A549 (cell line): ENCODE results near the gene RTN4. TPM values are rescaled to one million over a fixed set of nuclear protein-coding genes. Genes with fewer than 3 reads are reported as not detected.
A peak's percentile ranks its signal among the peaks of the same experiment; 100 is the strongest.

Experiments used
- ATAC-seq, 2 experiments: fragments of 200-7000 bp in 1 of 2; fragments of >200 bp in 1 of 2; cut with Nextera tagmentation in 1 of 2; cut with Tn5 transposase in 1 of 2; 3 replicates each; pipeline versions ENCODE4 v1.8.0 to v1.9.1; 2018 to 2020; ENCODE audit warnings: mild to moderate bottlenecking in 1 of 2, moderate library complexity in 1 of 2
- CTCF ChIA-PET: fragments of 300-600 bp; sonication (Branson Sonifier 250); formaldehyde crosslinking; extraction: SDS; loops from one replicate; lab custom pipeline; 2021; ENCODE audit warnings: antibody characterized with exemption, inconsistent platforms; lab: Yijun Ruan, JAX
- POLR2A ChIA-PET: fragments of 350-600 bp; formaldehyde crosslinking; extraction: SDS; loops from one replicate; lab custom pipeline; 2021; ENCODE audit warnings: antibody characterized with exemption, inconsistent platforms; lab: Yijun Ruan, JAX
- DNase-seq, 2 experiments: peaks; one replicate each; pipeline versions ENCODE4 v3.0.0 to v3.0.0-alpha.2; 2011 to 2016; ENCODE audit warnings: low read depth in 1 of 2, low spot score in 1 of 2
- FAIRE-seq: peaks from 2 replicates; lab custom pipeline; 2011; peaks lifted over from hg19 to GRCh38; lab: Jason Lieb, UNC
- H3K27ac ChIP-seq, 2 experiments: fragments of >200 bp; sonication (Bioruptor Twin); formaldehyde crosslinking; 3 replicates each; pipeline ENCODE4 v1.5.1; 2016 to 2017
- H3K4me1 ChIP-seq: fragments of >200 bp; sonication (Bioruptor Twin); formaldehyde crosslinking; 3 replicates; pipeline ENCODE4 v1.6.1; 2016
- H3K4me2 ChIP-seq: fragments of >200 bp; sonication (Bioruptor Twin); formaldehyde crosslinking; 3 replicates; pipeline ENCODE4 v1.6.1; 2016
- H3K4me3 ChIP-seq: fragments of >200 bp; sonication (Bioruptor Twin); formaldehyde crosslinking; 3 replicates; pipeline ENCODE4 v1.5.1; 2016
- H3K9me3 ChIP-seq: fragments of >200 bp; sonication (Bioruptor Twin); formaldehyde crosslinking; 3 replicates; pipeline ENCODE4 v1.6.1; 2016
- BHLHE40 ChIP-seq: IDR thresholded peaks from 2 replicates; pipeline ENCODE4 v1.6.1; 2012; ENCODE audit warnings: low read depth, low read length, inconsistent platforms
- CEBPB ChIP-seq, 2 experiments: fragments of >200 bp in 1 of 2; sonication (Bioruptor Twin) in 1 of 2; formaldehyde crosslinking in 1 of 2; IDR thresholded peaks; 2 replicates each; pipeline ENCODE4 v1.6.1; 2012 to 2016
- ELK1 ChIP-seq: fragments of 150-350 bp; IDR thresholded peaks from 2 replicates; pipeline ENCODE4 v1.6.1; 2014; ENCODE audit warnings: low read depth, mild to moderate bottlenecking, low read length
- ESRRA ChIP-seq: fragments of 150-350 bp; IDR thresholded peaks from 2 replicates; pipeline ENCODE4 v1.6.1; 2014; ENCODE audit warnings: mild to moderate bottlenecking, low read length, borderline replicate concordance
- FOSL2 ChIP-seq, 2 experiments: fragments of 450-650 bp in 1 of 2; fragments of >200 bp in 1 of 2; sonication (Bioruptor Twin) in 1 of 2; formaldehyde crosslinking; IDR thresholded peaks; 2 replicates each; pipeline versions ENCODE4 v1.5.0 to v1.6.1; 2016 to 2020; ENCODE audit warnings: mild to moderate bottlenecking in 1 of 2, moderate library complexity in 1 of 2
- FOXS1 ChIP-seq: fragments of 250-450 bp; sonication (Bioruptor Pico); IDR thresholded peaks from 2 replicates; pipeline ENCODE4 v1.5.0; 2020; ENCODE audit warnings: mild to moderate bottlenecking, moderate library complexity
- GATA3 ChIP-seq: IDR thresholded peaks from 2 replicates; pipeline ENCODE4 v1.6.1; 2012; ENCODE audit warnings: borderline replicate concordance
- HEYL ChIP-seq: fragments of 250-450 bp; sonication (Bioruptor Pico); IDR thresholded peaks from 2 replicates; pipeline ENCODE4 v1.8.0; 2021; ENCODE audit warnings: mild to moderate bottlenecking, moderate library complexity
- HOXA7 ChIP-seq: fragments of 250-450 bp; sonication (Bioruptor Pico); IDR thresholded peaks from 2 replicates; pipeline ENCODE4 v1.5.0; 2020; ENCODE audit warnings: mild to moderate bottlenecking, moderate library complexity
- JUNB ChIP-seq: fragments of >200 bp; sonication (Bioruptor Twin); formaldehyde crosslinking; IDR thresholded peaks from 2 replicates; pipeline ENCODE4 v1.6.1; 2016
- KDM1A ChIP-seq: fragments of 200-600 bp; sonication (generic); IDR thresholded peaks from 2 replicates; pipeline ENCODE4 v1.6.1; 2016; ENCODE audit warnings: low read depth, mild to moderate bottlenecking
- KDM5A ChIP-seq: fragments of 200-600 bp; sonication (generic); IDR thresholded peaks from 2 replicates; pipeline ENCODE4 v1.6.1; 2016; ENCODE audit warnings: antibody characterized with exemption, mild to moderate bottlenecking
- MAFK ChIP-seq: fragments of 450-650 bp; IDR thresholded peaks from 2 replicates; pipeline ENCODE4 v1.6.1; 2014; ENCODE audit not compliant: partially characterized antibody
- MYC ChIP-seq: IDR thresholded peaks from 2 replicates; pipeline ENCODE4 v1.6.1; 2012; ENCODE audit warnings: mild to moderate bottlenecking, inconsistent platforms, low read length, improper control_type of control experiment, borderline replicate concordance
- NFE2L2 ChIP-seq: fragments of 150-350 bp; conservative IDR thresholded peaks from 2 replicates; pipeline ENCODE4 v1.6.1; 2014; ENCODE audit warnings: low read length
- RARB ChIP-seq: fragments of 250-450 bp; sonication (Bioruptor Pico); IDR thresholded peaks from 2 replicates; pipeline ENCODE4 v1.8.0; 2021; ENCODE audit warnings: mild to moderate bottlenecking, moderate library complexity
- RCOR1 ChIP-seq: fragments of 150-350 bp; IDR thresholded peaks from 2 replicates; pipeline ENCODE4 v1.6.1; 2014; ENCODE audit warnings: antibody characterized with exemption, low read length, low read depth
- TFCP2L1 ChIP-seq: fragments of 250-450 bp; sonication (Bioruptor Pico); IDR thresholded peaks from 2 replicates; pipeline ENCODE4 v1.5.0; 2021; ENCODE audit warnings: mild to moderate bottlenecking
- TP53 ChIP-seq: fragments of 250-450 bp; sonication (Bioruptor Pico); IDR thresholded peaks from 2 replicates; pipeline ENCODE4 v1.5.0; 2021; ENCODE audit warnings: mild to moderate bottlenecking, moderate library complexity
- ZFP36 ChIP-seq: fragments of 450-650 bp; IDR thresholded peaks from 2 replicates; pipeline ENCODE4 v1.6.1; 2014; ENCODE audit warnings: borderline replicate concordance; ENCODE audit not compliant: partially characterized antibody
- WGBS: methylation state at CpG from one replicate; pipeline ENCODE4 v1.1.6; 2017; ENCODE audit errors: missing lambda C conversion rate; 5-methylcytosine and 5-hydroxymethylcytosine counted together
- polyA plus RNA-seq, 4 experiments: library from polyadenylated mRNA; depleted of rRNA in 3 of 4; stranded (reverse); fragments of >200 nt; fragmentation: RNase III in 1 of 4; extraction: RNeasy Plus Mini Kit Qiagen cat#74134 plus additional on column Dnase treatment in 1 of 4; gene quantifications; 2 replicates in 3 of 4; 3 replicates in 1 of 4; pipeline ENCODE4 v1.2.3, GENCODE V29; 2011 to 2017
- TF ChIP-seq, protein P1 (sequence below): IDR thresholded peaks from 2 replicates; pipeline ENCODE4 v1.6.1; 2012
- TF ChIP-seq, protein P2 (sequence below): IDR thresholded peaks from 2 replicates; pipeline ENCODE4 v1.6.1; 2012; ENCODE audit warnings: low read depth, borderline replicate concordance
- TF ChIP-seq, protein P3 (sequence below): fragments of 450-650 bp; IDR thresholded peaks from 2 replicates; pipeline ENCODE4 v1.6.1; 2014; ENCODE audit warnings: antibody characterized with exemption
- TF ChIP-seq, protein P4 (sequence below): fragments of >200 bp; sonication (Bioruptor Twin); formaldehyde crosslinking; IDR thresholded peaks from 3 replicates; pipeline ENCODE4 v1.5.1; 2016

RTN4 gene
- polyA plus RNA-seq, 2 of the 4 experiments (the other 2 are of a cell fraction) = 302 to 403 TPM

- 81% methylated on average over 3 of the region's 3 CpGs for WGBS
- POLR2A ChIA-PET = no interaction called here
- Histone ChIP-seq H3K9me3 (no peaks in the 10 kb centered on the region), H3K4me3 (no peak overlapping the region), H3K27ac (no peak overlapping the region), H3K4me2 (no peak overlapping the region), H3K4me1 (no peaks in the 10 kb centered on the region)
- CTCF ChIA-PET = interaction anchor here (0.6 to 2.4 kb wide), 4 partner anchors 10 to 209 kb away, joined by 3 to 7 read pairs (median 7); no protein-coding TSS in a partner anchor
- no peak for FAIRE-seq
- TF ChIP-seq GATA3 = no peak
- no peak for TF ChIP-seq ELK1
- no peak for TF ChIP-seq KDM1A
- TF ChIP-seq KDM5A = no peak
- TF ChIP-seq FOSL2 (IDR thresholded peaks at IDR 0.05) = no peak
- TF ChIP-seq FOSL2 (CRISPR knock-in tag; IDR thresholded peaks at IDR 0.05) = no peak
- TF ChIP-seq, protein P1, sequence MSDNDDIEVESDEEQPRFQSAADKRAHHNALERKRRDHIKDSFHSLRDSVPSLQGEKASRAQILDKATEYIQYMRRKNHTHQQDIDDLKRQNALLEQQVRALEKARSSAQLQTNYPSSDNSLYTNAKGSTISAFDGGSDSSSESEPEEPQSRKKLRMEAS = no peak
- TF ChIP-seq, protein P2, sequence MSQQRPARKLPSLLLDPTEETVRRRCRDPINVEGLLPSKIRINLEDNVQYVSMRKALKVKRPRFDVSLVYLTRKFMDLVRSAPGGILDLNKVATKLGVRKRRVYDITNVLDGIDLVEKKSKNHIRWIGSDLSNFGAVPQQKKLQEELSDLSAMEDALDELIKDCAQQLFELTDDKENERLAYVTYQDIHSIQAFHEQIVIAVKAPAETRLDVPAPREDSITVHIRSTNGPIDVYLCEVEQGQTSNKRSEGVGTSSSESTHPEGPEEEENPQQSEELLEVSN = no peak
- TF ChIP-seq CEBPB (IDR thresholded peaks at IDR 0.05) = no peak
- DNase-seq = no peak
- ATAC-seq = peak in 1 of 2 experiments; percentile 5; a peak in 3 of 6 replicates
Observed at GRCh38 chr2:54966837-54967236, 83.4 kb downstream of the RTN4 start.

DNA sequence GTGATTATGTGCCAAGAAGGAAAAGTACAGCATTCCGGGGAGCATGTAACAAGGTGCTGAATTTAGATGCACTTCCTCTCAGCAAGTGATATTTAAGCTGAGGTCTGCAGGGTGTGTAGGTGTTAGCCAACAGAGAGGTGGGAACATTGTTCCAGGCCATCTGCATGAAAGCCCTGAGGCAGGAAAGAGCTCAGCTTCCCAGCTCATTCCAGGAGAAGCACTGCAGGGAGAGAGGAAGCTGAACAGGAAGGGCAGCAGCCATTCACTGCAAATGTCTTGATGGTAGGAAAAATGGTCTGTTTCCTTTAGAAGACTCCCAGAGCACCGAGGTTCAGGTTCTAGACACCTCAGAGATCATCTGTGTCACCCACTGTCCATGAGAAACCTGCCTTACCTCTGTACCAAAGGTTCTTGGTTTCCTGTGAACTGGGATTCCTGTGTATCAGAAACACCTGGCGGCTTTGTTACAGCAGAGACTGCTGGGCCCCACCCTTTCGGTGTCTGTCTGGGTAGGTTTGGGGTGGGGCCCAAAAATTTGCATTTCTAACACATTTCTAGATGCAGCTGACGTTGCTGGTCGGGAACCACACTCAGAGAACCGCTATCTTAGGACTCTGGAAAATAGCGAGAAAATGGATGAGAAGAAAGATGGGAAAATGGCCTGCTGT, 84.0 kb downstream of the RTN4 start:
- DNase-seq = no peak
- Histone ChIP-seq H3K4me1 (no peaks in the 10 kb centered on the region), H3K4me3 (no peak overlapping the region), H3K9me3 (no peaks in the 10 kb centered on the region), H3K27ac (no peak overlapping the region), H3K4me2 (no peak overlapping the region)
- TF ChIP-seq TP53 (CRISPR knock-in tag) = no peak
- TF ChIP-seq, protein P3, sequence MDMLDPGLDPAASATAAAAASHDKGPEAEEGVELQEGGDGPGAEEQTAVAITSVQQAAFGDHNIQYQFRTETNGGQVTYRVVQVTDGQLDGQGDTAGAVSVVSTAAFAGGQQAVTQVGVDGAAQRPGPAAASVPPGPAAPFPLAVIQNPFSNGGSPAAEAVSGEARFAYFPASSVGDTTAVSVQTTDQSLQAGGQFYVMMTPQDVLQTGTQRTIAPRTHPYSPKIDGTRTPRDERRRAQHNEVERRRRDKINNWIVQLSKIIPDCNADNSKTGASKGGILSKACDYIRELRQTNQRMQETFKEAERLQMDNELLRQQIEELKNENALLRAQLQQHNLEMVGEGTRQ = no peak
- TF ChIP-seq RARB (CRISPR knock-in tag) = no peak
- TF ChIP-seq FOXS1 = no peak
- TF ChIP-seq RCOR1 = no peak
- no peak for TF ChIP-seq NFE2L2
- TF ChIP-seq TFCP2L1 = no peak
- no peak for TF ChIP-seq ESRRA
- no peak for TF ChIP-seq MAFK
- no peak for TF ChIP-seq BHLHE40
- ATAC-seq = peak in 1 of 2 experiments; percentile 6; a peak in 3 of 6 replicates
- ChIA-PET POLR2A (no interaction called here), CTCF (interaction anchor here (0.6 to 2.4 kb wide), 5 partner anchors 10 to 210 kb away, joined by 3 to 7 read pairs (median 7); no protein-coding TSS in a partner anchor)
- WGBS = 90% methylated on average over 8 of the region's 8 CpGs
- FAIRE-seq = no peak

DNA sequence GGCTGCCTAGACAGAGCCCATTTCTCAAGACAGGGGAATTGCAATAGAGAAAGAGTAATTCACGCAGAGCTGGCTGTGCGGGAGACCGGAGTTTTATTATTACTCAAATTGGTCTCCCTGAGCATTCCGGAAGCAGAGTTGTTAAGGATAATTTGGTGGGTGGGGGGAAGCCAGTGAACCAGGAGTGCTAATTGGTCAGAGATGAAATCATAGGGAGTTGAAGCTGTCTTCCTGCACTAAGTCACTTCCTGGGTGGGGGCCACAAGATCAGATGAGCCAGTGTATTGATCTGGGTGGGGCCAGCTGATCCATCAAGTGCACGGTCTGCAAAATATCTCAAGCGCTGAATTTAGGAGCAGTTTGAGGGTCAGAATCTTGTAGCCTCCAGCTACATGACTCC, 84.8 kb downstream of the RTN4 start:
- WGBS = 96% methylated on average over 6 of the region's 6 CpGs
- DNase-seq = no peak
- H3K4me1 ChIP-seq = no peaks in the 10 kb centered on the region
- POLR2A ChIA-PET = no interaction called here
- H3K4me2 ChIP-seq = no peak overlapping the region
- TF ChIP-seq JUNB (no peak), ZFP36 (no peak), HOXA7 (no peak), HEYL (CRISPR knock-in tag) (no peak), GATA3 (no peak), MYC (no peak)
- TF ChIP-seq, protein P4, sequence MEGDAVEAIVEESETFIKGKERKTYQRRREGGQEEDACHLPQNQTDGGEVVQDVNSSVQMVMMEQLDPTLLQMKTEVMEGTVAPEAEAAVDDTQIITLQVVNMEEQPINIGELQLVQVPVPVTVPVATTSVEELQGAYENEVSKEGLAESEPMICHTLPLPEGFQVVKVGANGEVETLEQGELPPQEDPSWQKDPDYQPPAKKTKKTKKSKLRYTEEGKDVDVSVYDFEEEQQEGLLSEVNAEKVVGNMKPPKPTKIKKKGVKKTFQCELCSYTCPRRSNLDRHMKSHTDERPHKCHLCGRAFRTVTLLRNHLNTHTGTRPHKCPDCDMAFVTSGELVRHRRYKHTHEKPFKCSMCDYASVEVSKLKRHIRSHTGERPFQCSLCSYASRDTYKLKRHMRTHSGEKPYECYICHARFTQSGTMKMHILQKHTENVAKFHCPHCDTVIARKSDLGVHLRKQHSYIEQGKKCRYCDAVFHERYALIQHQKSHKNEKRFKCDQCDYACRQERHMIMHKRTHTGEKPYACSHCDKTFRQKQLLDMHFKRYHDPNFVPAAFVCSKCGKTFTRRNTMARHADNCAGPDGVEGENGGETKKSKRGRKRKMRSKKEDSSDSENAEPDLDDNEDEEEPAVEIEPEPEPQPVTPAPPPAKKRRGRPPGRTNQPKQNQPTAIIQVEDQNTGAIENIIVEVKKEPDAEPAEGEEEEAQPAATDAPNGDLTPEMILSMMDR = no peak
- TF ChIP-seq, all 56 proteins: peak for 0
- CTCF ChIA-PET = interaction anchor here (0.7 to 2.1 kb wide), 4 partner anchors 9 to 203 kb away, joined by 3 to 7 read pairs (median 4); no protein-coding TSS in a partner anchor
- no peak overlapping the region for H3K4me3 ChIP-seq
- H3K9me3 ChIP-seq = no peaks in the 10 kb centered on the region
- no peak overlapping the region for H3K27ac ChIP-seq
- FAIRE-seq (no peak), ATAC-seq (no peak)
